ENCODE measurements around the gene PDIA3. TPM values are rescaled to one million over a fixed set of nuclear protein-coding genes. Genes with fewer than 3 reads are reported as not detected.
"Not testable (repeated sequence)": the region's sequence is repeated elsewhere in the genome, so short reads cannot be mapped to it uniquely, and the experiment has no call there.

PDIA3 gene
- total RNA-seq, result 100 to 1,000 TPM; 578 to 589 TPM
- polyA plus RNA-seq (2013, experiment 1 of 2), result 393 TPM
- 398 TPM for polyA plus RNA-seq (2013, experiment 2 of 2)
- long read RNA-seq, experiment 1, transcript PDIA3-201 (13 exons, 3,727 nt), result major isoform, 227 of 433 reads
- long read RNA-seq, experiment 1, partial matches to known transcripts, result 136 of 433 reads
- long read RNA-seq, experiment 1, other reads (novel, unspliced or antisense), result 67 of 433 reads
- long read RNA-seq, experiment 2, transcript PDIA3-201 (13 exons, 3,727 nt), result major isoform, 2,009 of 2,085 reads
- long read RNA-seq, experiment 2, partial matches to known transcripts, result 33 of 2,085 reads
- long read RNA-seq, experiment 2, other reads (novel, unspliced or antisense), result 43 of 2,085 reads
- long read RNA-seq, experiment 3, transcript PDIA3-201 (13 exons, 3,727 nt), result major isoform, 3,243 of 3,429 reads
- long read RNA-seq, experiment 3, partial matches to known transcripts, result 110 of 3,429 reads
- long read RNA-seq, experiment 3, other reads (novel, unspliced or antisense), result 75 of 3,429 reads
- long read RNA-seq, experiment 4, transcript PDIA3-201 (13 exons, 3,727 nt), result major isoform, 45 of 98 reads
- long read RNA-seq, experiment 4, partial matches to known transcripts, result 41 of 98 reads
- long read RNA-seq, experiment 4, other reads (novel, unspliced or antisense), result 12 of 98 reads

- not testable (repeated sequence) for H3K4me1 Mint-ChIP-seq; H3K9me3 Mint-ChIP-seq; H3K27me3 ChIP-seq (ENCODE audit: control insufficient read depth, insufficient read depth, low read length, poor library complexity, severe bottlenecking); H3K27me3 Mint-ChIP-seq (ENCODE audit: insufficient read depth); H3K4me1 ChIP-seq (ENCODE audit: control insufficient read depth, insufficient read depth, low read length); H3K9me3 ChIP-seq (ENCODE audit: control insufficient read depth, low read length)
- Histone ChIP-seq H3K36me3 (ENCODE audit: control insufficient read depth, insufficient read depth, low read length) (peaks cover 16% of the 10 kb centered on the region), H3K4me3 (ENCODE audit: low read length) (peak within 1 kb of the TSS; percentile 99), H3K9ac (ENCODE audit: extremely low read depth, low read length, poor library complexity, severe bottlenecking) (peak within 1 kb of the TSS; percentile 90), H3K27ac (ENCODE audit: low read depth, low read length) (peak within 1 kb of the TSS; percentile 91)
- Mint-ChIP-seq H3K36me3 (ENCODE audit: low read depth) (peaks cover 21% of the 10 kb centered on the region), H3K4me3 (peak within 1 kb of the TSS; percentile 89), H3K27ac (peak within 1 kb of the TSS; percentile 98)
- WGBS, 2 experiments (ENCODE audit: insufficient coverage in 1 of 2, insufficient read length in 1 of 2), result 0% methylated on average over 2 to 84 of the region's 84 CpGs
- DNase-seq, result peak; percentile 99
- TF ChIP-seq CTCF (conservative IDR thresholded peaks at IDR 0.05), result peak; percentile 40
Measured at GRCh38 chr15:43746245-43746902, at the start of gene PDIA3. Gene PDIA3 (plus strand): TSS chr15:43746438. CDS start chr15:43746540, 102 bp downstream.

DNA sequence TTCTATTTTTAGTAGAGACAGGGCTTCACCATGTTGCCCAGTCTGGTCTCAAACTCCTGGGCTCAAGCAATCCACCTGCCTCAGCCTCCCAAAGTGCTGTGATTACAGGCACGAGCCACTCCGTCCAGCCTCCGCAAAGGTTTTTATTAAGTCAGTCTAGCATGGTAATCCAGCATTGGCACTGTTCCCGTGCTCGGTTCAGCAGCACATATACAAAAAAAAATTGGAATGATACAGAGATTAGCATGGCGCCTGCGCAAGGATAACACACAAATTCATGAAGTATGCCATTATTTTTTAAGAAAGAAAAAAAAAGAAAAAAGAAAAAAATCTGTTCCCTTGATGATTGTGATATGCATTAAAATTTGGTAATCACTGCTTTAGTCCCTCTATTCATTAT, 44.1 kb upstream of the PDIA3 start:
- Mint-ChIP-seq H3K27me3 (ENCODE audit: insufficient read depth) (no peaks in the 10 kb centered on the region), H3K36me3 (ENCODE audit: low read depth) (no peaks in the 10 kb centered on the region), H3K27ac (no peak overlapping the region), H3K4me1 (no peaks in the 10 kb centered on the region), H3K4me3 (no peak overlapping the region), H3K9me3 (no peaks in the 10 kb centered on the region)
- no peak overlapping the region for H3K27ac ChIP-seq (ENCODE audit: low read depth, low read length)
- no peak for DNase-seq
- 72 to 91% methylated on average over 4 to 5 of the region's 7 CpGs for WGBS, 2 experiments (ENCODE audit: insufficient coverage in 1 of 2, insufficient read length in 1 of 2)
- no peak overlapping the region for H3K4me3 ChIP-seq (ENCODE audit: low read length)
- no peaks in the 10 kb centered on the region for H3K4me1 ChIP-seq (ENCODE audit: control insufficient read depth, insufficient read depth, low read length)
- no peaks in the 10 kb centered on the region for H3K36me3 ChIP-seq (ENCODE audit: control insufficient read depth, insufficient read depth, low read length)
- TF ChIP-seq CTCF (conservative IDR thresholded peaks at IDR 0.05), result no peak
- H3K27me3 ChIP-seq (ENCODE audit: control insufficient read depth, insufficient read depth, low read length, poor library complexity, severe bottlenecking), result no peaks in the 10 kb centered on the region
- H3K9ac ChIP-seq (ENCODE audit: extremely low read depth, low read length, poor library complexity, severe bottlenecking), result no peak overlapping the region
- no peaks in the 10 kb centered on the region for H3K9me3 ChIP-seq (ENCODE audit: control insufficient read depth, low read length)

- Histone ChIP-seq H3K4me3 (ENCODE audit: low read length) (no peak overlapping the region), H3K27me3 (ENCODE audit: control insufficient read depth, insufficient read depth, low read length, poor library complexity, severe bottlenecking) (no peaks in the 10 kb centered on the region), H3K36me3 (ENCODE audit: control insufficient read depth, insufficient read depth, low read length) (no peaks in the 10 kb centered on the region), H3K4me1 (ENCODE audit: control insufficient read depth, insufficient read depth, low read length) (no peaks in the 10 kb centered on the region), H3K9ac (ENCODE audit: extremely low read depth, low read length, poor library complexity, severe bottlenecking) (no peak overlapping the region), H3K27ac (ENCODE audit: low read depth, low read length) (no peak overlapping the region), H3K9me3 (ENCODE audit: control insufficient read depth, low read length) (no peaks in the 10 kb centered on the region)
- 87 to 91% methylated on average over 4 to 7 of the region's 8 CpGs for WGBS, 2 experiments (ENCODE audit: insufficient coverage in 1 of 2, insufficient read length in 1 of 2)
- H3K4me3 Mint-ChIP-seq, result no peak overlapping the region
- H3K9me3 Mint-ChIP-seq, result no peaks in the 10 kb centered on the region
- DNase-seq, result no peak
- no peak overlapping the region for H3K27ac Mint-ChIP-seq
- TF ChIP-seq CTCF (conservative IDR thresholded peaks at IDR 0.05), result no peak
- H3K4me1 Mint-ChIP-seq, result no peaks in the 10 kb centered on the region
- H3K27me3 Mint-ChIP-seq (ENCODE audit: insufficient read depth), result no peaks in the 10 kb centered on the region
- H3K36me3 Mint-ChIP-seq (ENCODE audit: low read depth), result no peaks in the 10 kb centered on the region
Measured at GRCh38 chr15:43702701-43703424, 43.4 kb upstream of the PDIA3 start.

DNA sequence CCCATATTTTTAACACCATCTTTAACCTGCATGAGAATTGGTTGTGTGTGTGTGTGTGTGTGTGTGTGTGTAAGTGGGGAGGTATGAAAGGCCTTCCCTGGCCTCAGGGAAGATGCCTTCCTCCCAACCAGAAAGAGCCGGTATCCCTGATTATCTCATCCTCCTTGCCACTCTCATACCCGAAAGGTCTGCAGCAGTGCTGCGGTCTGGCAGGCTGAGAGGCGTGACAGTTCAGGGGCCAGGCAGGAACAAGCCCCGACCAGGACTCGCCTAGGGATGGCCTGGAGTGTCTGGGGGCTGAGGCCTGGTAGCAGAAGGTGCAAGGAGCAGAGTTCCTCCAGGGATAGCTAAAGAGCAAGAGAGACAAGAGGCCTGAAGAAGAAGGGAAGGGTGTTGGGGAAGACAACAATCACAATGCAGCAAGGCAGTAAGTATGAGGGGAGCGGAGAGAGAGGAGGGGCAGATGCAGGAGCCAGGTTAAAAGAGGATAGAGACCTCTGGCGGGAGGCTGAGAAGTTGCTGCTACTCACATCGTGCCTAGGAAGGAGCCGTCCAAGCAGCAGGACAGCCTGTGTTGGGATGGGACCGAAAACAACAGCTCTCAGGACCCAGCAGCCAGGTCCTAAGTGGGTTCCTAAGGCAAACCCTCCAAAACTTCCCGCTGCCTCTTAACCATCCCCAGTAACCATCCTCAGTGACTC, 35.7 kb upstream of the PDIA3 start:
- H3K36me3 ChIP-seq (ENCODE audit: control insufficient read depth, insufficient read depth, low read length); H3K4me1 ChIP-seq (ENCODE audit: control insufficient read depth, insufficient read depth, low read length); H3K9ac ChIP-seq (ENCODE audit: extremely low read depth, low read length, poor library complexity, severe bottlenecking); H3K9me3 Mint-ChIP-seq; DNase-seq; H3K27me3 ChIP-seq (ENCODE audit: control insufficient read depth, insufficient read depth, low read length, poor library complexity, severe bottlenecking); H3K27ac Mint-ChIP-seq; H3K27ac ChIP-seq (ENCODE audit: low read depth, low read length); H3K27me3 Mint-ChIP-seq (ENCODE audit: insufficient read depth); H3K9me3 ChIP-seq (ENCODE audit: control insufficient read depth, low read length); H3K4me3 Mint-ChIP-seq; H3K4me3 ChIP-seq (ENCODE audit: low read length); H3K4me1 Mint-ChIP-seq; H3K36me3 Mint-ChIP-seq (ENCODE audit: low read depth): not testable (repeated sequence)
- WGBS, 2 experiments (ENCODE audit: insufficient coverage in 1 of 2, insufficient read length in 1 of 2), result 100% methylated on average over 1 of the region's 12 CpGs; no CpG with 5 or more reads in 1 of the 2 experiments

Data from endodermal cell (in vitro differentiated cells).